ENCODE results near the gene C16orf95.

- no peak for TF ChIP-seq CTCF (IDR thresholded peaks at IDR 0.05)
- no peak for TF ChIP-seq POLR2A (IDR thresholded peaks at IDR 0.05)
These were observed 62.9 kb downstream of the C16orf95 start for GRCh38 chr16:87254296-87254695.
